Measurements from ENCODE around the gene PDE11A.
A peak's percentile ranks its signal among the peaks of the same experiment; 100 is the strongest.

Gene PDE11A

DNA sequence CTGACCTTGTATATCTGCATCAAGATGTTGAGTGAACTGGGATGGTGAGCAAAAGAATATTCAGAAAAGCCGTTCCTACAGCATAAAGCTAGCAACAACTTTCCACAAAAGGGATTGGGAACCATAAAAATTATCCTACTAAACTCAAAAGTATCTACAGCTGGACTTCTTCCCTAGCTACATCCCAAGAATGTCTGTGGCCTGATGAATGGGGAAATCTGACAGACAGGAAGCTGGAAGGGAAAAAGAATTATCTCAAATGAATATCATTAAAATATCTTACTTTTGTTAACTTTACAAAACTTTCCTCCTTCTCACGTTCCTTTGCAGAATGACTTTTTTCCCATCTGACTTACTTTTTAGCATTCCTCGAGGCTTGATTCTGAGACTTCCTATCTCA lies 150.9 kb downstream of the PDE11A start:
- no peak for DNase-seq

DNA sequence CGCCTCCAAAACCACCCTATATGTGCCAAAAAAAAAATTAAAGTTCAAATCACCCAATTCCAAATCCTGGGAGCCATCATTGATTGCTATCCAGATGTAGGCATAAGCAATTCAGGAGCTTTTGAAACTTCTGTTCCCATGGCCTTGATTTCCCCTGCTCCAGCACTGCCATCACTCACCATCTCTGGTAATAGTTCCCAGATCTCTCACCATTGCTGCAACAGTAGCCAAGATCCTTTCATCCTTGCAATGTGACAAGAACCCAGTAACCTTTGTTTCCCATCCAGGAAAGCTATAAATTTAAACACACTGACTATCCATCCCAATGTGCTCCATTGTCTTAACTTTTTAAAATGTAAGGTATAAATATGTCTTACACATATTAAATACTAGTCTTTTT lies 155.4 kb downstream of the PDE11A start:
- no peak for DNase-seq

DNA sequence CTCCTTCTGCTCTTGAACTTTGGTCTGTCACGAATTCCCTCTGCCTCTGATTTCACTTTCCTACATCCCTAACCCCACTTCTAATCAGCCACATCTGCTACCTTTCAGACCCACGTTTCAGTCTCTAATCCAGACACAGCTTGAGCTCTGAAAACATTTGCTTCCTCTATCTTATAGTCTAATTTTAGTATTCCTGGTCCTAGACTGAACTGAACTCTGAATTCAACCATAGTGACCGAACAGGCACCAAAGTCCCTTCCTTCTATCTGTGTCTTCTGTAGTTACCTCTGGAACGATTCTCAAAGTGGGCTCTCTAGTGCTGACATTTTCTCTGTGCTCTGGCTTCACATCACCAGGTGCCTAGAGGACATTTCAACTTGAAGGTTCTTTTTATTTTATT lies 156.2 kb downstream of the PDE11A start:
- DNase-seq = no peak

DNA sequence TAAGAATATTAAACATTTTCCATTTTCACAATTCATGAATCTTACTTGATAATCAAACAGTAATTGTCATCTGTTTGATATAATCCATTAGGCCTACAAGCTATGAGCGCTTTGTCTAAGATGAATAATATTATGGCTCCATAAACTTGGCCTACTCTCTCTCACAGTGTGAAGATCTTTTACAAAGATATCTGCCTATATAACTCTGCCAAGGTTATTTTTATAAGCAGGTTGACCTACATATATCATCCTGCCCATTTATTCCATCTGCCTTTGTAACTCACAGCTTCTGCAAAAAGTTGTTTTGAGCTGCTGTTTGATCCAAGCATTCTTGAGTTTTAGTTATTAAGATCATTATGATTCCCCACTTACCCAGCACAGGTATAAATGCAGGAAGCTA lies 158.3 kb downstream of the PDE11A start:
- no peak for DNase-seq

DNA sequence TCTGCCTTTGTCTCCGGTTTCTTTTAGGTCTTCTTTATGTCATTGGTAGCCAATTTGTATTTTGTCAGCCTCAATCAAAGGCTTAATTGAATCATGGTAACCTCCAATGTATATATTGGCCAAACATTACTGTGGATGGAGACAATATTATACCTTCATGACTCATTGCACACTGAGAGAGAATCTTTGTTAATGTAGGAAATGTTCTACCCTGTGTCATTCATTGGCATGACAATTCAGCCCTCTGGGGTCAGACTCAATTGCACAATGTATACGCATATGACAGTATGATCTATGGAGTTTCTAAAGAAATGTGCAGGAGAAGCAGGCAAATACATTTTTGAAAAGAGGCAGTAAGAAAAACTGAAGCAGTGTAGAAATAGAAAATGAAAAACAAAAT lies 162.6 kb downstream of the PDE11A start:
- DNase-seq = no peak

DNA sequence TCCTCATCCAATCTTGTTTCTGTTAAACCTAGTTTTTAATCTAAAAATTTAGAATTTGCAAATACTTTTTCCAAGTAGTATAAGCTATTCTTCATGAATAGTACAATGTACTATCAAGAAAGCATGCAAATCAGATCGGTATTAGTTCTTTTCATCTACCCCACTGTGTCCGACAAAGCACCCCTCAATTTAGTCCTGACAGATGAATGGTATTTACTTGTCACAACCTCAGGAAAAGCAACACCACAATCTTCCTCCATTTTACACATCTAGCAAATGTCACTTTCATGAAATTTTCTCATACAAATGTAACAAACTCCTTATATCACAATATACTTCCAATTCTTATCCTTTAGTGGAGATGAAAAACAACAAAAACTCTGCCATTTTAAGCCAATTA lies 163.8 kb downstream of the PDE11A start:
- DNase-seq = no peak

DNA sequence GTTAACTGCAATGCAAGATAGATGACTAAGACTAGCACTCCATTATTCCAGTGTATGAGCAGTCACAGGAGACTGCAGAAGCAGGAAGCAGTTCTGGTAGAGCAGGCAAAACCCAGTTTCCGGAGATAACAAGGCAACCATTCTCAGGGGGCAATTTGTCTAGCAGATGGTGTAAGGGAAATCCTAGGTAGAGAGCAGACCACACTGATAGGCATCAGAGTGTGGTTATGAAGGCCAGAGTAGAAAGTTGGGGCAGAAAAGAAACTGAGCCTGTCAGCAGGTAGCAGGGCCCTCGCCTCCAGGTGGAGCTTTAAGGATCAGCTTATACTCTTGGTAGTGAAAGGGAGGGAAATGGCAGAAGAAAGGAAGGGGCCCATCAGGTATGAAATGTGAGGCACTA lies 164.4 kb downstream of the PDE11A start:
- peak; percentile 34 for DNase-seq

DNA sequence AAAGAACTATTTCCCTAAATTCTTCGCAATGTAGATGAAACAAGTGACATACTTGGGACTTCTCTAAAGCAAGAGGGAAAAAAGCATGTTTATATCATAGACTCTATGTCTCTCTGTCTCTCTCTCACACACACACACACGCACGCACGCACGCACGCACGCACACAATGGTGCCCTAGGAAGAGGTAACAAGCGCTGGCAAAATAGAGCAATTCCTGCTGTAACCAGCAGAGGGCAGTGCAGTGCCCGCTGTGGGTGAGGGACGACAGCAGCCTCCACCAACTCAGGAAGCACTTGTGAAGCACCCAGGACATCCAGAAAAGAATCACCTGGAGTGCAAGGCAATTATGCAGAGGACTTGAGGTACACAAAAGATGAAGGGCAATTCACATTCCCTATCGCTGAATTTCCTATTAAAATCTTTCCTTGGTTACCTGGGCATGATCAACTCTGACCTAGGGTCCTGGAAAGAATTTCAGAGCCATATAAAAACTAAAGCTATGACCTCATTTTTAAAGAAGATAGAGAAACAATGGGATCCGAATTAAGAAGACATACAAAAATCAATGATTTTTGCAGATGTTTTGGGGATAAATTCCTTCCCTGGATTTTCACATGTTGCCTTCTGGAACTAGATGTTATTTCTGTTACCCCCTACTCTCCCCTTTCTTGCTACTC lies 166.4 kb downstream of the PDE11A start:
- DNase-seq = no peak

DNA sequence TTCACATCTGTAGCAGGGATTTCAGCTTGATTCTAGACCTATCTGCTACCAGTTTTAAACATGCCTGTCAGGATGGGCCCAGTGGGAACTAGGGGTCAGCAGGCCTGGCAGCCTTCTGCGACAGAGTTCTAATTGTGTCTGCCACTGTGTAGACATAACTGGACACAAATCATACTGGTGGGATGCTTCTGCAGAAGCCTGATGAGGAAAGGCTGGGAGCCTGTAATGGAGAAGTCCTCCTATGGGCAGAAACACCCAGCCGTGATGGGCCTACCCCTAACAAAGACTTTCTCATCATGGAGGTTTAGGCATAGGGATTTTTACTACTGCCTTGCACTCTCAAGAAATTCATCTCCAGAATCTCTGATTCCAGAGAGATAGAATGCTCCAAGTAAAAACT lies 166.9 kb downstream of the PDE11A start:
- no peak for DNase-seq

DNA sequence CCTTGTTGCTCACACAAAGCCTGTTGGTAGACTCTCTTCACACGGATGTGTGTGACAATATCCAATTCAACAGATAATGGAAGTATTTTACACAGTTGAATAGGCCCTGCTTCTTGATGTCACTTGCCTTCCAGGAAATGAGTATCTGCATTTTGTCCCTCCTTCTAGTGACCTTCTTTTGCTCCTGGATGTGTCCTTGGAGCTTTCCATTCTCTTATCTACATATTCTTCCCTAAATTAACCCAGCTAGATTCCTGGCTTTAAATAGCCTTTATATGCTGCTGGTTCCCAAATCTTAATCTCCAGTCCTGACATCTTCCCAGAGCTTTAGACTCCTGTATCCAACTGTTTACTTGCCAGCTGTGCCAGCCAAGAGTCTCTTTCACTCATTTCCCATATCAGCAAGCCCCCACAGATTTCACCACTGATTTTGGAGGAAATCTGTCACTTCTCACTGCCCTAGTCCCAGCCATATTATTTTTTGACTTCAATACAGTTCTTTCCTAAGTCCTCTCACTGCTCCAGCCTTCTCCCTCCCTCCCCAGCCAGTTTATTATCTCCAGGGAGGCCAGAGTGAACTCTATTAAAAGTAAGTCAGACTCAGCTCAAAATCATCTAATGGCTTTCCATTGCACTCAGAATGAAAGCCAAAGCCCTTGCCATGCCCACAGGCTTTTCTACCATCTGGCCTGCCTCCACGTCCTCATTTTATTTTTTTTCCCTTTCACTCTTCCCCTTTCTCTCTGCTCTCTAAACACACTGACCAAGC lies 170.0 kb downstream of the PDE11A start:
- DNase-seq = no peak

DNA sequence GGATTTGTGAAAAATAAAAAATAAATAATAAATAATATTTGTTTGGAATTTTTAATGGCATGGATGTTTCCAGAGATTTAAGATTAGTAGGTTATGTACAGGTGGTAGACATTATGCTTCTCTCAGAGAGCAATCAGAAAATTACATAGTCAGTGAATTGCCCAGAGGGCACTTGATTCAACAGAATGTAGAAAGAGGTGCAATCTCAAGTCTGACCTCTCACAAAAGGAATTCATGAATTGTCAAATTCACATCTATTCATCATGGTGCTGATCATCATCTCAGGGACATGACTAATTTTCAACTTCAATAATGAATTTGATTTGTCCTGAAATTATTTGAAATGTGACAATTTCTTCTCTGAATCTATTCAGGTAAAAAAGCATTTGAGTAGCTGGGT lies 172.5 kb downstream of the PDE11A start:
- DNase-seq = no peak

DNA sequence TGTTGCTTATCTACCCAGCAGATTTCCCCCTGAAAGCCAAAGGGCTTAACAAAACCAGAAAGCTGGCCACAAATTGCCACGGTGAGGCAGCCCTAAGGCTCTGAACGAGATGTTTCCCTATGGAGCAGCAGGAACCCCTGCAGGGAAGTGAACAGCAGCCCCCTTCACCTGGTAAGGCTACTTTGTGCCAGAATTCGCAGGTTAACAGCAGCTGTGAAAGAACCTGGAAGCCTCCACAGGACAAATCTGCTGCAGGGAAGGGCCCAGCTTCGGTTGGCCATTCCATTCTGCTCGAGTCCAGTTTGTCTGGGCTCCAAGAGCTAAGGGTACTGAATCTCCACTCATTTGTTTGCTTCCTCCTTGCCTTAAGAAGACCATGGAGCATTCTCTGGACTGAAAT lies 175.3 kb downstream of the PDE11A start:
- DNase-seq = no peak

DNA sequence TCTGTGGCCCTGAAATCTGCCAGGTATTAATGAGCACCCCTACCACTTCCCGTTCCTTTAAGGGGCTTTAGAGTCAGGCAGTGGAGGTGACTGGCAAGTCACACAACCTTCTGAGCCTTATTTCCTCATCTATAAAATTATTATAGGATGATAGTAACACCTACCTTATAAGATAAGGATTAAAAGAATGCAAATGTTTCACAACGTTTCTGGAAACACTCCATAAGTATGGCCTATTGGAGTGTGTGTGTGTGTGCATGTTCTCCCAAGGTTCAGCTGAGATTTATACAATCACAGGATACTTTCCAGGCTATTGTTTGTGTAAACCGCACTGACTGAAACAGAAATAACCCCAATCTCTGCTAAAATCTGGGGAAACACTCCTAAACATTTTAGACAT lies 176.0 kb downstream of the PDE11A start:
- DNase-seq = no peak

DNA sequence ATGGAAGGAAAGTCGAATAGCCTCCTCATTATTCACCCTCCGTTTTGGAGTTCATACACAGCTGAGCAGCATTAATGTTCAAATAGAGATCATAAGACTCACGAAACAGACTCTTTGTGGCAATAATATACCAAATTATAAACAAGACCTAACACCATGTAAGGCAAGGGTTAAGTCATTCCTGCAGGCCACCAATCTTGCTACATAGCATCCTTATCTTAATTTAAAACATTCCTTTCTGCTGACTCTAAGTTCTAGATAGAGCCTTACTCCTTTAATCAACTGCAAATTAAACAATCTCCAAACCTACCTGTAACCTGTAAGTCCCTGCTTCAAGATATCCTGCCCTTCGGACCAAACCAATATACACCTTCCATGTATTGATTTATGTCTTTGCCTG lies 178.0 kb downstream of the PDE11A start:
- DNase-seq = no peak

DNA sequence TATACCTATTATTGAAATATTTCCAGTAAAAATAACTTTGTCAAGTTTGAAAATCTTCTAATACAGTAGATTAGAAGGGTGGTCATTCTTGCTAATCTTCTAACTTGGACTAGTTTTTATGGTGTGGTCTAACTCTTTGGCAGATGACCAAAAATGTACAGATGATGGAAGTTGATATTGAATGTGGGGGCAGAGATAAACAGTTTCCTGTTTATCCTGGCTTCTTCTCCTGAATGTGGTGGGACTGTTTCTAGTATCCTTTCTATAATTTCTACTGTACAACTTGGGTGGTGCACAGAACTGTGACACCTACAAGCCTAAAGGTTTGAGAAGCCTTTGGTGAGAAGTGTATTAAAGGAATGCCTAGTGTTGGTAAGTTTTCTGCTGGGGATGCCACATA lies 178.7 kb downstream of the PDE11A start:
- DNase-seq = no peak

DNA sequence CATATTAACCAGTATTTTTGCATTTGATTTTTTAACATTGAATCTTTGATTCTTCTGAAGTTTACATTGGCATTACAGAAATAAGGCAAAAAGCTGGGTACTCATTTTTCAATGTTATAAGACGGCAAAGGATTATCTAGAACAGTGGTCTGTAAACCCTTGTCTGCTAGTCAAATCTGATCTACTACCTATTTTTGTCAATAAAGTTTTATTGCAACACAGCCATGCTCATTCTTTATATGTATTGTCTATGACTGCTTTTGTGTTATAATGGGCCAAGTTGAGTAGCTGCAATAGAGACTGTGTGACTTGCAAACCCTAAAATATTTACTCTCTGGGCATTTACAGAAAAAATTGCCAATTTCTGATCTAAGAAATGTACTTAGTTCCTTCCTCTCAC lies 181.0 kb downstream of the PDE11A start:
- DNase-seq = no peak

DNA sequence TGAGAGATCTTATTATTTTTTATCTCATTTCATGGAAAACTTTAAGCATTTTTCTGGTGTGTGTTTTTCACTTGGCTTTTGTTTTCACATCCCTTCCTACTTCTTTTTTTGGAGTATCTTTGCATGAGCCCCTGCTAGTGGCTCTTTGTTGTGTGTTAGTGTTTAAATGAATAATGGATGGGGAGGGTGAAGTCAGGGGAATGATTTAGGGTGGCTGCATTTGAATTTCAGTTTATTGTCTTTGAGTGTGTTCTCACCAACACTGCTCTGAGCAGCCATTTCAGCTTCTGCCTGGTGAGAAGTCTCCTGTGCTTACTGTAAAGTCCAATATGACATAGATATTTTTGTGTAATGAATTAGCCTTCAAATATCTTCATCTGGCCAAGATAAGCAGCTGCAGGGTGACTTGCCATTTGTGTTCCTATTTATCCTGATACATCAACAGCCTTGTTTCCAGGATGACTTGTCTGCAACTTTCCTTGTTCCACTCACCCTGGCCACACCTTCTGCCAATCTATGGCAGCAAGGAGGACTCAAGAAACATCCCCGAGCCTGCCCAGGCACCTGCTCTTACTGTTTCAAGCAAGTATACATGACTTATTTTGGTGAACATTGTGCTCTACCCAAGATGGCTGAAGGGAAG lies 182.6 kb downstream of the PDE11A start:
- no peak for DNase-seq

DNA sequence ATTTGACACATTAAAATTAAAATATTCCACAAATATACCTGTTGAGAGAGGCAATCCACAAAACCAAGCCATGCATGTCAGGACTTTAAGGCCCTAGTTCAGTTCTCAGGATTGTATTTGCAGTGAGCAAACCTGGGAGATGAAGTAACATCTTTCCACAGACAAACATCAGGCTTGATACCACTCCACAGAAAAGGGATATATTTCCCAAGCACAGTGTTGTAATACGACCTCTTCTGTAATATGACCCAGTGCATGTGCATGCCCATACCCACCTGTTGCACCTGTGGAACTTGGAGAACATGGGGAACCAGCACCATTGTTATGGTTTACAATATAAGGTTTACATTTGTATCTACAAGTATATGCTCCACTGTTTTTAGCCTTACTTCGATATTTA lies 184.0 kb downstream of the PDE11A start:
- no peak for DNase-seq

DNA sequence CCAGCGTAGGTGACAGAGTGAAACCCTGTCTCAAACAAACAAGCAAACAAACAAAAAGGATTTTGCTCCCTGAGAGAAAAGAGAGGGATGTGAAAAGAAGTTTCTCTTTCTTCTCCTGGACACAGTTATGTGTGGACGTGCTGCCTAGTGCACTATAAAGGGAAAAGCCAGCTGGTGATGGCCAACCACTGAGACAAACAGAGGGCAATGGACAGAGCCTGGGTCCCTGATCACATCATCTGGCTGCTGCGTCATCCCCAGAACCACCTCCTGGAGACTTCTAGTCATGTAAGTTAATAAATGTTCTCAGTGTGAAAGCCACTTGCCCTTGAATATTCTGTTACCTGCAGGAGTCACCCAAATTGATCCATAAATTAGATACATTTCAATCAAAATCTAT lies 184.9 kb downstream of the PDE11A start:
- DNase-seq = no peak

DNA sequence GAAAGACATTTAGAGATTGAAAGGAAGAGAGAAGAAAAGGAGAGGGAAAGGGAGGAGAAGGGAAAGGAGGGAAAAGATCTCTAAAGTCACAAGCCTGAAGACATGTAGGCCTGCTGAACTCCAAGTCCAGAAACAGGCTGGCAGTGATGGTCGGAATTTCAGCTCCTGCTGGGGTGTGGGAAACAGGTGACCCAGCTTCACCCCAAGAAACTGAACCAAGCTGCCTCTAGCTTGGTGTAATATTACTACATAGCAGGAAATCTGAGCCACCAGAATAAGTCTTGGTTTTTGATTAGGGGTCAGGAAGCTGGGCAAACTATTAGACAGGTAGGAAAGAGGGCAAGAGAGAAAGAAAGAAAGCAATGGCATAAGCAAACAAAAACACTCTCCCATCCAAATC lies 185.8 kb downstream of the PDE11A start:
- no peak for DNase-seq

DNA sequence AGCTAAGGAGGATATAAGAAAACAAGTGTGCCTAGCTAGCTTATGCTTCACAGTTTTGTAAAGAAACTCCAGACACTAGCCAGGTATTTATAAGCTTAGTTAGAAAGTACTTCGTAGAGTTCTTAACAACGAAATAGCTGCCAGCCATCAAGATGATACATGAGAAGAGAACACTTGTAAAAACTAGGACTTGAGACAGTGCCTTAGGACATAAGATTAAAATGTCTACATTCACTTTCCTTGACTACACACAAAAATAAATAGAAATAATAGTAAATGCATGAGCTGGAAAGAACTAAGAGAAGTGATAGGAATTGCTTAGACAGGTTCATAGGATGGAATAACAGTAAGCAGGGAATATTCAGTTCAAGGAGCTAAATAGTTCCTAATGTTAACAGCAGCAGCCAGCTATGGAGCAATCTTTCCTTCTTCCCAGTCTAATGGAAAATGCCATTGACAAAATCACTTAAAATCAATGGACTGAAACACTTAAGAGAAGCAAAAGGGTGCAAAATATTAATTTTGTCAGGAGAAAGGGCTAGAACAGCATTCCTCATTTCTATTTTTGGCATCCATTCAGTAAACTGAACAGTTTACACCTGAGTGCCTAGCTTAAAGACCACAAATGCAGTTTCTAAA lies 186.6 kb downstream of the PDE11A start:
- no peak for DNase-seq

DNA sequence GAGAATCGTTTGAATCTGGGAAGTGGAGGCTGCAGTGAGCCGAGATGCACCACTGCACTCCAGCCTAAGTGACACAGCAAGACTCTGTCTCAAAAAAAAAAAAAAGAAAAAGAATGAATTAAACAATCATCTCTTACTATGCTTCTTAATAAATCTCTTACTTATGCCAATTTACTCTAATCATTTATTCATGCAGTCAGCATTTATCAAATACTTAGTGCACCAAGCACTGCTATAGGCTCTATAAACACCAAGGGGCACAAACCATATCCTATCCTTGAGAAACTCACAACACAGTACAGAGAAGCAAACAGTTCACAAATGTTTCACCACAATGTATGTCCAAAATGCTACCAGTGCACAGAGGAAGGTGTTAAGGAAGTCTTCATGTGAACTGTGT lies 189.4 kb downstream of the PDE11A start:
- DNase-seq = no peak

DNA sequence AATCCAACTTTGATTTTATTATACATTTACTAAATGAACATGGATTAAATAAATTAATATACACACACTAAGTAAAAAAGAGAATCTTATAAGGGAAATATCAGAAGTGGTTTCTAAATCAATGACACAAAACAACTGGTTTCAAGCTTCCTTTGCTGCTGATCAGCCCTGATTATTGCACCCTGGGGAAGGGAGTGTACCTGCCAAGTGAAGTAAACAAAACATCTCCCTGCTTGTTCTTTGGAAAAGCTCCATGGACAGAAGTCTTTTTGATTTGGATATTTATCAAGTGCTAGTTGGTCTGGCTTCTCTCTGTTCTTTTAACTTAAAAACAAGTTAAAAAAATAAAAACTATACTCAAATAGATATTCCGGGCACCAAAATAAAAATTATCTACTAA lies 190.1 kb downstream of the PDE11A start:
- DNase-seq = no peak

DNA sequence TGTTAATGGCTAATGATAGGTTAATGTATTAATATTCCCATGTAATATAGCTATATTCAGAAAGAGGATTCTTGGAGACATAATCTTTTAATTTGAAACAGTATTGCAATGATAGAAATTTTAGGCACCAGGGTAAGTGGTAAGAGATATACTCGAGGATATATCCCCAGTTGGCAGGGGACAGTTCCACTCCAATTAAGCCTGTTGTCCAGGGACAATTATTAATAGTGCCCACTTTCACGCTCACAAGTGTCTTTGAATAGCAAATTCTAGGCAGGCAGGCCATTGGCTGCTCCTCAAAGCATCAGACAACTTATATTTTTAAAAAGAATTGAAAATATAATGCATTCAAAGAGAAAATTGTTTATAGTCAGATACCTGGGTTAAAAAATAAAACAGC lies 190.7 kb downstream of the PDE11A start:
- DNase-seq = no peak

Data from GF-D8 (cell line).